PFSK-1 (cell line): ENCODE results near the gene ELN.

Source experiments
- FOXP2 ChIP-seq: optimal IDR thresholded peaks from 2 replicates; pipeline ENCODE3; 2011; ENCODE audit warnings: borderline replicate concordance, control low read depth, inconsistent platforms; ENCODE audit not compliant: insufficient read depth; ENCODE audit errors: extremely low read length, extremely low read depth
- POLR2AphosphoS5 ChIP-seq: IDR thresholded peaks from 2 replicates; pipeline ENCODE4 v1.6.1; 2012; ENCODE audit warnings: low read depth, mild to moderate bottlenecking, control low read depth, low read length, moderate library complexity
- SIN3A ChIP-seq: IDR thresholded peaks from 2 replicates; pipeline ENCODE4 v1.6.1; 2012; ENCODE audit warnings: mild to moderate bottlenecking, low read length, moderate library complexity, borderline replicate concordance; ENCODE audit not compliant: insufficient read depth
- TAF1 ChIP-seq: IDR thresholded peaks from 2 replicates; pipeline ENCODE4 v1.6.1; 2012; ENCODE audit warnings: low read length, control low read depth, borderline replicate concordance; ENCODE audit not compliant: insufficient read depth
- TF ChIP-seq, protein P1 (sequence below), 2 experiments: IDR thresholded peaks; 2 replicates each; pipeline versions ENCODE4 v1.6.1 to v1.8.0; 2011 to 2012; ENCODE audit warnings: low read depth in 2 of 2, low read length in 2 of 2, control low read depth in 1 of 2, inconsistent platforms in 1 of 2, mild to moderate bottlenecking in 1 of 2, moderate library complexity in 1 of 2; ENCODE audit not compliant: insufficient read depth in 1 of 2

DNA sequence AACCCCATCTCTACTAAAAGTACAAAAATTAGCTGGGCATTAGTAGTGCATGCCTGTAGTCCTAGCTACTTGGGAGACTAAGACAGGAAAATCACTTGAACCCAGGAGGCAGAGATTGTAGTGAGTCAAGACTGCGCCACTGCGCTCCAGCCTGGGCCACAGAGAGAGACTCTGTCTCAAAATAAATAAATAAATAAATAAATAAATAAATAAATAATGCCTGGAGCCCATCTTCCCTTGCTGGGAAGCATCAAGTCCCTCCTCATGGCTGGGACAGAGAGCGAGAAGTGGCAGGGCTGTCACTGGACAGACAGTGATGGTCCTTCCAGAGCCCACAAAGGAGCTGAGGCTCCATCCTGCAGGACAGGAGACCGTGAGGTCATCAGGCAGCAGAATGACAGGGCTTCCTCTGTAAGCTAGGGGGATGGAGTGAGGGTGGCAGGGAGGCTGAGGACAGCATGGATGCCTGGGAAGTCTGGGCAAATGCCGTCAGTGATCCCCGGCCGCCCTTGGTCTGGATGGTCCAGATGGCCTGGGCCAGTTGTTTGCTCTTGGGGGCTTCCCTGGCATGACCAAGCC is 36.4 kb upstream of the ELN start:
- no peak for TF ChIP-seq SIN3A
- TF ChIP-seq, protein P1, sequence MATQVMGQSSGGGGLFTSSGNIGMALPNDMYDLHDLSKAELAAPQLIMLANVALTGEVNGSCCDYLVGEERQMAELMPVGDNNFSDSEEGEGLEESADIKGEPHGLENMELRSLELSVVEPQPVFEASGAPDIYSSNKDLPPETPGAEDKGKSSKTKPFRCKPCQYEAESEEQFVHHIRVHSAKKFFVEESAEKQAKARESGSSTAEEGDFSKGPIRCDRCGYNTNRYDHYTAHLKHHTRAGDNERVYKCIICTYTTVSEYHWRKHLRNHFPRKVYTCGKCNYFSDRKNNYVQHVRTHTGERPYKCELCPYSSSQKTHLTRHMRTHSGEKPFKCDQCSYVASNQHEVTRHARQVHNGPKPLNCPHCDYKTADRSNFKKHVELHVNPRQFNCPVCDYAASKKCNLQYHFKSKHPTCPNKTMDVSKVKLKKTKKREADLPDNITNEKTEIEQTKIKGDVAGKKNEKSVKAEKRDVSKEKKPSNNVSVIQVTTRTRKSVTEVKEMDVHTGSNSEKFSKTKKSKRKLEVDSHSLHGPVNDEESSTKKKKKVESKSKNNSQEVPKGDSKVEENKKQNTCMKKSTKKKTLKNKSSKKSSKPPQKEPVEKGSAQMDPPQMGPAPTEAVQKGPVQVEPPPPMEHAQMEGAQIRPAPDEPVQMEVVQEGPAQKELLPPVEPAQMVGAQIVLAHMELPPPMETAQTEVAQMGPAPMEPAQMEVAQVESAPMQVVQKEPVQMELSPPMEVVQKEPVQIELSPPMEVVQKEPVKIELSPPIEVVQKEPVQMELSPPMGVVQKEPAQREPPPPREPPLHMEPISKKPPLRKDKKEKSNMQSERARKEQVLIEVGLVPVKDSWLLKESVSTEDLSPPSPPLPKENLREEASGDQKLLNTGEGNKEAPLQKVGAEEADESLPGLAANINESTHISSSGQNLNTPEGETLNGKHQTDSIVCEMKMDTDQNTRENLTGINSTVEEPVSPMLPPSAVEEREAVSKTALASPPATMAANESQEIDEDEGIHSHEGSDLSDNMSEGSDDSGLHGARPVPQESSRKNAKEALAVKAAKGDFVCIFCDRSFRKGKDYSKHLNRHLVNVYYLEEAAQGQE (IDR thresholded peaks at IDR 0.05; ENCODE audit: insufficient read depth in 1 of 2, low read depth in 2 of 2, low read length in 2 of 2), result no peak
- TF ChIP-seq POLR2AphosphoS5, result no peak
- no peak for TF ChIP-seq TAF1
- no peak for TF ChIP-seq FOXP2
